GM12874 (cell line): Measurements from ENCODE around the gene GNB5.

Experiments used
- TF ChIP-seq, protein P1 (sequence below): IDR thresholded peaks from 2 replicates; pipeline ENCODE4 v1.5.1; 2011; ENCODE audit warnings: low read depth, mild to moderate bottlenecking, control low read depth, low read length, moderate library complexity; ENCODE audit not compliant: insufficient read depth

Gene GNB5

DNA sequence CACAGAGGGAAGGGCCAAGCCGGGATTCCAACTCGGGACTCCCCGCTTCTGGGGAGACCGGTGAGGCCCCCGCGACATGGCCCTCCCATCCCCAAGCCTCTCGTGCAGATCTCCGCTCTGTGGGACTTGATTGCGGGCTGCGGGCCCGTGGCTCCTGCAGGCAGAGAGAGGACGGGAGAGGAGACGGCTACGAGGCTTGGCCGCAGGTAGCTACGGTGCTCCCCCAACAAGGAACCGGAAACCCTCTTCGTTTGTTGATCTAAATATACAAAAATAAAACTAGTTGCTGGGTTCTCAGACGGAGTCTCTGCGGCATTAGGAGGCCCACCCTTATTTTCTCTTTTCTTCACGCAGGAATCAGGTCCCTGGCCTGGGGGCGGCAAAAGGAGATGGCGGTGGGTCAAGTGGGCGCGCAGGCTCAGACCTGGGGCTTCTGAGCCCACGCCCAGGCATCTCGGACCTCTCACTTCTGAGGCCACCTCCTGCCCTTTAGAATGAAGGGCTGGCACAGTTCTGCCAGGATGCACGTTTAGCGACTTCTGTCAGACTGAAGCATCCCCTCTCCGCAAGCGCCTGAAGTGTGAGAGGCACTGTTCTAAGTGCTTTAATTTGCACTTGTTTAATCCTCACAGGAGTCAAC is 10.9 kb downstream of the GNB5 start:
- TF ChIP-seq, protein P1, sequence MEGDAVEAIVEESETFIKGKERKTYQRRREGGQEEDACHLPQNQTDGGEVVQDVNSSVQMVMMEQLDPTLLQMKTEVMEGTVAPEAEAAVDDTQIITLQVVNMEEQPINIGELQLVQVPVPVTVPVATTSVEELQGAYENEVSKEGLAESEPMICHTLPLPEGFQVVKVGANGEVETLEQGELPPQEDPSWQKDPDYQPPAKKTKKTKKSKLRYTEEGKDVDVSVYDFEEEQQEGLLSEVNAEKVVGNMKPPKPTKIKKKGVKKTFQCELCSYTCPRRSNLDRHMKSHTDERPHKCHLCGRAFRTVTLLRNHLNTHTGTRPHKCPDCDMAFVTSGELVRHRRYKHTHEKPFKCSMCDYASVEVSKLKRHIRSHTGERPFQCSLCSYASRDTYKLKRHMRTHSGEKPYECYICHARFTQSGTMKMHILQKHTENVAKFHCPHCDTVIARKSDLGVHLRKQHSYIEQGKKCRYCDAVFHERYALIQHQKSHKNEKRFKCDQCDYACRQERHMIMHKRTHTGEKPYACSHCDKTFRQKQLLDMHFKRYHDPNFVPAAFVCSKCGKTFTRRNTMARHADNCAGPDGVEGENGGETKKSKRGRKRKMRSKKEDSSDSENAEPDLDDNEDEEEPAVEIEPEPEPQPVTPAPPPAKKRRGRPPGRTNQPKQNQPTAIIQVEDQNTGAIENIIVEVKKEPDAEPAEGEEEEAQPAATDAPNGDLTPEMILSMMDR = no peak

DNA sequence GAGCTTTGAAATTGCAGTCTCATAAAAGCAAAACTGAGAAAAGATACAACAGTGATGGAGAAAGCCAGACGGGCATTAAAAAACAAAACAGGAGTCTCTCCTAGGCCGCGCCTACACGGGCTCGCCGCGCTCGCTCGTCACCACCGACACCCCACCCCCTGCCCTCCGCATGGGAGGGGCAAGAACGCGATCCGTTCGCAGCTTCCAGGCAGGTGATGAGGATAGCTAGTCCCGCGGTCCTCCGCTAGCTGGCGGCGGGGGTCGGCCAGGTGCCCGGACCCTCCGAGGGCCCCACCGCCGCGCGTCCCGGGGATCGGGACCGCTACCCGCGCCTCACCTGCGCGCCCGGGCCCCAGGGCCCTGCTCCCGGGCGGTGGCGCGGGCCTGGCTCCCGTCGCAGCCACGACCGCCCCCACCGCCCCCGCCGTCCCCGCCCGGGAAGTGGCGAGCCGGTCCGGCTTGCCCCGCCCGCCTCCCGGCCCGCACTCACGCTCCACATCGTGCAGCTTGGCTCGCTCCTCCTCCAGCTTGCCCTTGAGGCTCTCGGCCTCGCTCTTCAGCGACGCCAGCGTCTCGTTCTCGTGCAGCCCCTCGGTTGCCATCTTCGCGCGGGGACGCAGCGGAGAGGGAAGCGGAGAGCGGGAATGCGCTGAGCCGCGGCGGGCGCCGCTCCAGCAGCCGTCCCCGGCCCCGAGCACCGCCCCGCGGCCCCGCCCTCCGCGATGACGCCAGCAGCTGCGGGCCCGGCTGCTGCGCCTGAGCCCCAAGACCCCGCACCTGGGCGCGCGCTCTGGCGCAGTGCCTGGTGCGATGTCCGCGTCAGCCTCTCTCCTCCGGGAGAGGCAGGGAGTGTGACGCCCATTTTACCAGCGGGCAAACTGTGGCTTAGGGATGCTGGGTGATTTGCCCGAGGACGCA is 11.7 kb downstream of the GNB5 start:
- TF ChIP-seq, protein P1 = peak; percentile 13; the same call in 1 of the 2 replicates

DNA sequence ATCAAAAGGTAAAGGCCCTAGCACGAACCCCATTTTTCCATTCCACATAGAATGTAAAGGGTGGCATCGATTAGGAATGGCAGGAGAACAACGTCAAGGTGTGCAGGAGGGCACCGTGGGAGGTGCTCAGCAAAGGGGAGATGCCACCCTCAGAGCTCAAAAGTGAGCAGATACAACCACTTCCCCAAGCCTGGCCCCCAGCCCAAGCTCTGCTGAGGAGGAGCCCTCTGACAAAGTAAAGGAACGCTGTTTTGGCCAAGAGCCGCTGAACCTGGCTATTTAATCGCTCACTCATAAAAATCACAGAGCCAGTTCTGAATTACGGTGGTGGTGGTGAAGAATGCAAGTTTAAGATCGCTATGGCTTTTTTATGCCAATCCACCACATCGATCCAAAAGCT is 12.4 kb downstream of the GNB5 start:
- TF ChIP-seq, protein P1 = no peak

DNA sequence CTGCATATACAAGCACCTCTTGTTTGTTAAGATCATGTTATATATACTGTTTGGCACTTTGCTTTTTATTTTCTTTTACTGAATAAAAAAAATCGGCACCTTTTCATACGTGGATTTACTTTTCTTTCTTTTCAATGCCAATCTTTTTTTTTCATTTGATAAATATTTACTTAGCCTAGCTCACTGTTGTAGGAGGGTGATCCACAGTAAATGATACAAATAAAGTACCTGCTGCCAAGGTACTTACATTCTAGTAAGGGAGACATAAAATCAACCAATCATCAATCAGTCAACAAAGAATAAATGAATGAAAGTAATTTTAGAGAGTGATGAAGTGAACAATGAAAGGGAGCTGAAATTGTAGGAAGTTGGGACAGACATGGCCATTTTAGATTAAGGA is 18.3 kb downstream of the GNB5 start:
- TF ChIP-seq, protein P1 = no peak

DNA sequence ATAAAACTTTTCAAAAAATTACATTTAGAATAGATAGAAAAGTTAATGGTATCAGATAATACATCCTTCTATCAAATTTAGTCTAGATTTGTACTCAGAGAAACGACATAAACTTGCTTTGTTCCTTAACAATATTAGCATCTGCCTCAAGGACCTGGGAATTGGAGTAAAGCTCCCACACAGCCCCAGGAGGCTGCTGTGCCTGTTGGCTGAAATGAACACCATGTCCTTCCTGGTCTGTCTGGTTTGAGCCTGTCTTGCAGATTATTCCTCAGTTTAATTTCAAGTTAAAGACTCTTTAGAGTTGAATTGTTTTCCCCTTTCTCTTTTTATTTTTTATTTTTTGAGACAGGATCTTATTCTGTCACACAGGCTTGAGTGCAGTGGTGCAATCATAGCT is 19.4 kb downstream of the GNB5 start:
- TF ChIP-seq, protein P1 = no peak

DNA sequence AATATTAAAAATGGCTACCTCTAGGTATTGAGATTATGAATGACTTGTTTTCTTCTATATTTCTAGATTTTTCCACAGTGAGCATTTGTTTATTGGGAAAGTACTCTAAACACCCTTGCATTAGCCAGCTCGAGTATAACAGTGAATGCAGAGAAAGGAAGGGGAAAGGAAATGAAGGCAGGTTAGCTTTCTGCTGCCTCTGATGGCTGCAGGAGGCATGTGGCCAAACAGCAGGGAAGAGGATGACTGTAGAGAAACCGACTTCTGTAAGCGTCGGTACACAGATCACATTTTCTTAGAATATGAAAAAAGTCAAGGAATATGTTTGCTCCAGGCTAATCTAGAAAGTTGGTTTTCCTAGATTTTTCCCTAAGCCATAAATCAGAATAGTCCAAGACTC is 19.8 kb downstream of the GNB5 start:
- TF ChIP-seq, protein P1 = no peak

DNA sequence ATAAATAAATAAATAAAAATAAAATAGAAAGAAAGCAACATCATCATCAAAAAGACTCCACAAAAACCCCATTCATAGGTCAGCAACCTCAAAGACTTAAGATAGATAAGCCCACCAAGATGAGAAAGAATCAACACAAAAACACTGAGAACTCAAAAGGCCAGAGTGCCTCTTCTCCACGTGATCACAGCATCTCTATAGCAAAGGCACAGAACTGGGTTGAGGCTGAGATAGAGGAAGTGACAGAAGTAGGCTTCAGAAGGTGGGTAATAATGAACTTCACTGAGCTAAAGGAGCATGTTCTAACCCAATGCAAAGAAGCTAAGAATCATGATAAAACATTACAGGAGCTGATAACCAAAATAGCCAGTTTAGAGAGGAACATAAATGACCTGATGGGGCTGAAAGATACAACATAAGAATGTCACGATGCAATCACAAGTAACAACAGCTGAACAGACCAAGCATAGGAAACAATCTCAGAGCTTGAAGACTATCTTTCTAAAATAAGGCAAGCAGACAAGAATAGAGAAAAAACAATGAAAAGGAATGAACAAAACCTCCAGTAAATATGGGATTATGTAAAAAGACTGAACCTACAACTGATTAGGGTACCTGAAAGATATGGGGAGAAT is 26.4 kb downstream of the GNB5 start:
- TF ChIP-seq, protein P1 = no peak
